Astrocyte (in vitro differentiated cells and primary cell): ENCODE results near the gene HOXA11. TPM values are rescaled to one million over a fixed set of nuclear protein-coding genes. Genes with fewer than 3 reads are reported as not detected.

Source experiments
- DNase-seq: peaks from one replicate; pipeline ENCODE4 v3.0.0-alpha.2; 2010; ENCODE audit warnings: low read depth
- FAIRE-seq: peaks from 2 replicates; lab custom pipeline; 2011; peaks lifted over from hg19 to GRCh38; lab: Jason Lieb, UNC
- H2AFZ ChIP-seq: 2 replicates; pipeline ENCODE4 v1.6.0; 2012; ENCODE audit warnings: low read depth, low read length, inconsistent platforms
- H3K27ac ChIP-seq: 2 replicates; pipeline ENCODE4 v1.5.1; 2011; ENCODE audit warnings: low read depth, low read length, inconsistent platforms
- H3K27me3 ChIP-seq: 2 replicates; pipeline ENCODE4 v1.6.0; 2011; ENCODE audit warnings: low read length, inconsistent platforms; ENCODE audit not compliant: insufficient read depth
- H3K36me3 ChIP-seq: 2 replicates; pipeline ENCODE4 v1.5.1; 2011; ENCODE audit warnings: low read length, inconsistent platforms; ENCODE audit not compliant: insufficient read depth
- H3K4me1 ChIP-seq: 2 replicates; pipeline ENCODE4 v1.5.1; 2011; ENCODE audit warnings: low read length, inconsistent platforms; ENCODE audit not compliant: insufficient read depth
- H3K4me2 ChIP-seq: 2 replicates; pipeline ENCODE4 v1.6.0; 2012; ENCODE audit warnings: low read length, inconsistent platforms
- H3K4me3 ChIP-seq: 2 replicates; pipeline ENCODE4 v1.5.1; 2011; ENCODE audit warnings: low read depth, mild to moderate bottlenecking, low read length, inconsistent platforms; ENCODE audit not compliant: insufficient read depth
- H3K79me2 ChIP-seq: 2 replicates; pipeline ENCODE4 v1.6.0; 2012; ENCODE audit warnings: mild to moderate bottlenecking, low read length, inconsistent platforms; ENCODE audit not compliant: insufficient read depth
- H3K9ac ChIP-seq: 2 replicates; pipeline ENCODE4 v1.6.0; 2012; ENCODE audit warnings: mild to moderate bottlenecking, low read length, inconsistent platforms
- H3K9me3 ChIP-seq: 2 replicates; pipeline ENCODE4 v1.5.1; 2012; ENCODE audit warnings: low read depth, mild to moderate bottlenecking, low read length, inconsistent platforms; ENCODE audit not compliant: insufficient read depth
- H4K20me1 ChIP-seq: 2 replicates; pipeline ENCODE4 v1.6.0; 2012; ENCODE audit warnings: low read length, inconsistent platforms; ENCODE audit not compliant: insufficient read depth
- H3K27ac Mint-ChIP-seq: one replicate; pipeline ENCODE4 v1.8.0; 2021; ENCODE audit warnings: mild to moderate bottlenecking, mixed read lengths; ENCODE audit not compliant: unreplicated experiment
- H3K27me3 Mint-ChIP-seq: one replicate; pipeline ENCODE4 v1.8.0; 2021; ENCODE audit warnings: low read depth, mixed read lengths; ENCODE audit not compliant: unreplicated experiment
- H3K36me3 Mint-ChIP-seq: one replicate; pipeline ENCODE4 v1.8.0; 2021; ENCODE audit warnings: low read depth, mixed read lengths; ENCODE audit not compliant: unreplicated experiment
- H3K4me1 Mint-ChIP-seq: one replicate; pipeline ENCODE4 v1.8.0; 2021; ENCODE audit warnings: low read depth, mixed read lengths; ENCODE audit not compliant: unreplicated experiment
- H3K4me3 Mint-ChIP-seq: one replicate; pipeline ENCODE4 v1.8.0; 2021; ENCODE audit warnings: mild to moderate bottlenecking, moderate library complexity, mixed read lengths; ENCODE audit not compliant: unreplicated experiment
- H3K9me3 Mint-ChIP-seq: one replicate; pipeline ENCODE4 v1.8.0; 2021; ENCODE audit warnings: mild to moderate bottlenecking, mixed read lengths; ENCODE audit not compliant: unreplicated experiment
- CTCF ChIP-seq: IDR thresholded peaks from 2 replicates; pipeline ENCODE4 v1.5.1; 2011; ENCODE audit warnings: low read depth, mild to moderate bottlenecking, inconsistent platforms, low read length, moderate library complexity; ENCODE audit not compliant: insufficient read depth
- EZH2 ChIP-seq: IDR thresholded peaks from 2 replicates; pipeline ENCODE4 v1.6.1; 2012; ENCODE audit warnings: mild to moderate bottlenecking, low read length, inconsistent platforms; ENCODE audit not compliant: insufficient read depth
- total RNA-seq: library from RNA; stranded (reverse); gene quantifications from 2 replicates; pipeline ENCODE4 v1.2.1, GENCODE V29; 2021

HOXA11 gene
- total RNA-seq, 1 donor from 2014 or later, result not detected

- peaks cover 7% of the 10 kb centered on the region for H3K4me1 ChIP-seq
- TF ChIP-seq CTCF (no peak), EZH2 (no peak)
- H3K9ac ChIP-seq, result no peak overlapping the region
- peaks cover 34% of the 10 kb centered on the region for H3K9me3 Mint-ChIP-seq
- peaks cover 13% of the 10 kb centered on the region for H4K20me1 ChIP-seq
- H3K79me2 ChIP-seq, result no peaks in the 10 kb centered on the region
- no peaks in the 10 kb centered on the region for H3K36me3 ChIP-seq
- peaks cover 3% of the 10 kb centered on the region for H3K9me3 ChIP-seq
- H3K4me1 Mint-ChIP-seq, result no peaks in the 10 kb centered on the region
- H3K27me3 ChIP-seq, result peaks cover 97% of the 10 kb centered on the region
- H3K27me3 Mint-ChIP-seq, result peaks cover 88% of the 10 kb centered on the region
- peak overlapping the region; percentile 41 for H3K27ac Mint-ChIP-seq
- H3K36me3 Mint-ChIP-seq, result peaks cover 2% of the 10 kb centered on the region
- no peak overlapping the region for H2AFZ ChIP-seq
- no peak overlapping the region for H3K4me3 Mint-ChIP-seq
- H3K4me3 ChIP-seq, result no peak overlapping the region
- FAIRE-seq (no peak), DNase-seq (no peak)
- H3K27ac ChIP-seq, result no peak overlapping the region
- no peak overlapping the region for H3K4me2 ChIP-seq
Measured at GRCh38 chr7:27182285-27182841, 2.7 kb downstream of the HOXA11 start.

GRCh38 chr7:27181795-27182275 is 3.2 kb downstream of the HOXA11 start:
- Histone ChIP-seq H3K4me2 (no peak overlapping the region), H3K27ac (no peak overlapping the region), H3K36me3 (no peaks in the 10 kb centered on the region), H3K27me3 (peaks cover 97% of the 10 kb centered on the region), H3K79me2 (no peaks in the 10 kb centered on the region), H3K4me3 (no peak overlapping the region), H4K20me1 (peaks cover 13% of the 10 kb centered on the region), H3K4me1 (peaks cover 7% of the 10 kb centered on the region), H3K9ac (no peak overlapping the region), H2AFZ (no peak overlapping the region), H3K9me3 (peaks cover 3% of the 10 kb centered on the region)
- TF ChIP-seq EZH2, result no peak
- no peak for TF ChIP-seq CTCF
- H3K27ac Mint-ChIP-seq, result no peak overlapping the region
- DNase-seq, result no peak
- H3K4me3 Mint-ChIP-seq, result no peak overlapping the region
- peaks cover 88% of the 10 kb centered on the region for H3K27me3 Mint-ChIP-seq
- H3K4me1 Mint-ChIP-seq, result no peaks in the 10 kb centered on the region
- H3K9me3 Mint-ChIP-seq, result peaks cover 31% of the 10 kb centered on the region
- FAIRE-seq, result no peak
- peaks cover 2% of the 10 kb centered on the region for H3K36me3 Mint-ChIP-seq
